Subcutaneous adipose tissue (tissue), 4 donors: ENCODE data around the gene ULK4. TPM values are rescaled to one million over a fixed set of nuclear protein-coding genes. Genes with fewer than 3 reads are reported as not detected.

ENCODE experiments used
- CTCF ChIP-seq: fragments of 450-650 bp; IDR thresholded peaks from one replicate; pipeline ENCODE4 v1.5.1; 2016; ENCODE audit warnings: low read depth, mild to moderate bottlenecking, control low read depth, antibody characterized with exemption, moderate library complexity
- total RNA-seq, 4 donors: library from RNA; depleted of rRNA; stranded (reverse); fragments of >200 nt; gene quantifications; one replicate each; pipeline ENCODE4 v1.1.0, GENCODE V29; 2016

ULK4 gene
- total RNA-seq, 4 donors from 2014 or later: 10.6 to 32.0 (median 22.6) TPM

GRCh38 chr3:41277790-41278465 is 684.0 kb downstream of the ULK4 start:
- TF ChIP-seq CTCF: no peak

DNA sequence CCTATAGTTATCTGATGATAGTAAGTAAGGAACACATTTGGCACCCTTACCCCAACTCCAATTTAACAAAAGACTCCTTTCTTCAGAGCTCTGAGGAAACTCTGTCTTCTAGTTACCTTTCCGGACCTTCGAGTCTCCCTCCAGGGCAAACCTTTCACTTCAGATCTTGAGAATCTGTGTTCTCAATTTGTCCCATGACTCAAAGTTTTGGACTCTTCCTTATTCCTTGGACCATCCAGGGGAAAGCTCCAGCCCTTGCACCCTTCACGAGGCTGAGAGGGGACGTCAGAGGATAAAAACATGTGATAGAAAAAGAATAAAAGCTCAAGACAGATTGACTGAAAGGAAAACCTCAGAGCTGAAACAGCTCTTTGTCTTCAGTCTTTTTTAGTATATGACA is 685.7 kb downstream of the ULK4 start:
- TF ChIP-seq CTCF: no peak

- TF ChIP-seq CTCF: no peak
These were observed 686.8 kb downstream of the ULK4 start for GRCh38 chr3:41274944-41275668.

DNA sequence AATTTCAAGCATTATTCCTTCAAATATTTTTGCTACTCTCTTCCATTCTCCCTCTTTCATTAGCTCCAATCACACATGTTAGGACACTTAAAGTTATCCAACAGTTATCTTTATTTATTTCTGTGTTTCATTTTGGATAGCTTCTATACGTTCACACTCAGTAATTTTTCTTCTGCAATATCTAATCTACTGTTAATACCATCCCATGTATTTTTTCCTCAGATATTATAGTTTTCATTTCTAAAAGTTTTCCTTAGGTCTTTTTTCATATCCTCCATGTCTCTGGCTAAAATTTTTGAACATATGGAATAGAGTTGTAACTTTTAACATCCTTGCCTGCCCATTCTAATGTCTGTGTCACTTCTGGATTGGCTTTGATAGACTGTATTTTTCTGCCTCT is 689.2 kb downstream of the ULK4 start:
- no peak for TF ChIP-seq CTCF

GRCh38 chr3:41267975-41268640 is 693.8 kb downstream of the ULK4 start:
- no peak for TF ChIP-seq CTCF

DNA sequence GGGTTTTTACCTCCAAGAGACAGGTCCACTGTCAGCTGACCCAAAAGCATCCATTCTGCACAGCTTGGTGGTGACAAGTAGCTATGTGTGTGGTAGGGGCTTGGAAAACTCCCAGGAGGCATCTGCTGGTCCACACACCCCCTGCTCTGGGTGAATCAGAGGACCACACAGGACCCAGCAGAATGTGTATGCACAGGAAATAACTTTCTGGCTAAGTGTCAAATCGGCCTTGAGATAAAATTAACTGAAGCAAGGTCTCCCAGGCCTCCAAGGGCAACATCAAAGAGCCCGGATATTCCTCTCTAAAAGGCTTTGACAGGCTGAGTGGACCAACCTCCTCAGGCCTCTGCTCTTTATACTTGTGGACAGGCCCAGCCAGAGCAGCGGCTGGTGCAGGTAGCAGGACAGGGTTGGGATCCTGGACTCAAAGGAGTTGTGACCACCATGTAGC is 696.1 kb downstream of the ULK4 start:
- TF ChIP-seq CTCF: no peak

- TF ChIP-seq CTCF: no peak
These were observed 696.8 kb downstream of the ULK4 start for GRCh38 chr3:41265011-41265545.
